ENCODE data around the gene LUZP1. TPM values are rescaled to one million over a fixed set of nuclear protein-coding genes. Genes with fewer than 3 reads are reported as not detected.

LUZP1 gene
- total and polyA plus RNA-seq, 4 donors = 2.6 to 9.3 (median 5.1) TPM

DNA sequence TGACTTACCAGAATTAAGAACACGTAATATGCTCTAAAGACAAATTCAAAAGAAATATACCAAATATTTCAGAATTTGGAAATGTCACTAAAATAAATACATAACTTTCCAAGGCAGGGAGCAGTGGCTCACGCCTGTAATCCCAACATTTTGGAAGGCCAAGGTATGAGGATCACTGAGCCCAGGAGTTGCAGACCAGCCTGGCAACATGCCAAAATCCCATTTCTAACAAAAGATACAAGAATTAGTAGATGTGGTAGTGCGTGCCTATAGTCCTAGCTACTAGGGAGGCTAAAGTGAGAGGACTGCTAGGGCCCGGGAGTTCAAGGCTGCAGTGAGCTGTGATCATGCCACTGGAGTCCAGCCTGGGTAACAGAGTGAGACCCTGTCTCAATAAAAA, 11.7 kb downstream of the LUZP1 start:
- Histone ChIP-seq H3K4me1 (ENCODE audit: control insufficient read depth in 4 of 4, insufficient read depth in 4 of 4, low read length in 3 of 4) (peaks cover 0 to 9% (median 5%) of the 10 kb centered on the region in 4 donors), H3K9me3 (ENCODE audit: control insufficient read depth in 4 of 4, low read length in 3 of 4) (no peaks in the 10 kb centered on the region), H3K36me3 (ENCODE audit: control insufficient read depth in 4 of 4, insufficient read depth in 3 of 4, low read depth in 1 of 4, low read length in 3 of 4) (no peaks in the 10 kb centered on the region), H3K9ac (ENCODE audit: low read depth in 1 of 2, low read length in 2 of 2) (no peak overlapping the region), H3K4me3 (ENCODE audit: low read depth in 1 of 3, low read length in 3 of 3) (no peak overlapping the region), H3K27me3 (ENCODE audit: control insufficient read depth in 4 of 4, insufficient read depth in 4 of 4, low read length in 3 of 4) (no peaks in the 10 kb centered on the region), H3K27ac (ENCODE audit: low read depth in 1 of 2, low read length in 2 of 2) (no peak overlapping the region)
- no peak for DNase-seq (ENCODE audit: low spot score)
- 98% methylated on average over 4 of the region's 4 CpGs for WGBS
- TF ChIP-seq HNF4A (conservative IDR thresholded peaks at IDR 0.05) (no peak), SP1 (IDR thresholded peaks at IDR 0.05) (no peak)
- TF ChIP-seq, protein P1, sequence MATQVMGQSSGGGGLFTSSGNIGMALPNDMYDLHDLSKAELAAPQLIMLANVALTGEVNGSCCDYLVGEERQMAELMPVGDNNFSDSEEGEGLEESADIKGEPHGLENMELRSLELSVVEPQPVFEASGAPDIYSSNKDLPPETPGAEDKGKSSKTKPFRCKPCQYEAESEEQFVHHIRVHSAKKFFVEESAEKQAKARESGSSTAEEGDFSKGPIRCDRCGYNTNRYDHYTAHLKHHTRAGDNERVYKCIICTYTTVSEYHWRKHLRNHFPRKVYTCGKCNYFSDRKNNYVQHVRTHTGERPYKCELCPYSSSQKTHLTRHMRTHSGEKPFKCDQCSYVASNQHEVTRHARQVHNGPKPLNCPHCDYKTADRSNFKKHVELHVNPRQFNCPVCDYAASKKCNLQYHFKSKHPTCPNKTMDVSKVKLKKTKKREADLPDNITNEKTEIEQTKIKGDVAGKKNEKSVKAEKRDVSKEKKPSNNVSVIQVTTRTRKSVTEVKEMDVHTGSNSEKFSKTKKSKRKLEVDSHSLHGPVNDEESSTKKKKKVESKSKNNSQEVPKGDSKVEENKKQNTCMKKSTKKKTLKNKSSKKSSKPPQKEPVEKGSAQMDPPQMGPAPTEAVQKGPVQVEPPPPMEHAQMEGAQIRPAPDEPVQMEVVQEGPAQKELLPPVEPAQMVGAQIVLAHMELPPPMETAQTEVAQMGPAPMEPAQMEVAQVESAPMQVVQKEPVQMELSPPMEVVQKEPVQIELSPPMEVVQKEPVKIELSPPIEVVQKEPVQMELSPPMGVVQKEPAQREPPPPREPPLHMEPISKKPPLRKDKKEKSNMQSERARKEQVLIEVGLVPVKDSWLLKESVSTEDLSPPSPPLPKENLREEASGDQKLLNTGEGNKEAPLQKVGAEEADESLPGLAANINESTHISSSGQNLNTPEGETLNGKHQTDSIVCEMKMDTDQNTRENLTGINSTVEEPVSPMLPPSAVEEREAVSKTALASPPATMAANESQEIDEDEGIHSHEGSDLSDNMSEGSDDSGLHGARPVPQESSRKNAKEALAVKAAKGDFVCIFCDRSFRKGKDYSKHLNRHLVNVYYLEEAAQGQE (IDR thresholded peaks at IDR 0.05) = no peak
- TF ChIP-seq, protein P2, sequence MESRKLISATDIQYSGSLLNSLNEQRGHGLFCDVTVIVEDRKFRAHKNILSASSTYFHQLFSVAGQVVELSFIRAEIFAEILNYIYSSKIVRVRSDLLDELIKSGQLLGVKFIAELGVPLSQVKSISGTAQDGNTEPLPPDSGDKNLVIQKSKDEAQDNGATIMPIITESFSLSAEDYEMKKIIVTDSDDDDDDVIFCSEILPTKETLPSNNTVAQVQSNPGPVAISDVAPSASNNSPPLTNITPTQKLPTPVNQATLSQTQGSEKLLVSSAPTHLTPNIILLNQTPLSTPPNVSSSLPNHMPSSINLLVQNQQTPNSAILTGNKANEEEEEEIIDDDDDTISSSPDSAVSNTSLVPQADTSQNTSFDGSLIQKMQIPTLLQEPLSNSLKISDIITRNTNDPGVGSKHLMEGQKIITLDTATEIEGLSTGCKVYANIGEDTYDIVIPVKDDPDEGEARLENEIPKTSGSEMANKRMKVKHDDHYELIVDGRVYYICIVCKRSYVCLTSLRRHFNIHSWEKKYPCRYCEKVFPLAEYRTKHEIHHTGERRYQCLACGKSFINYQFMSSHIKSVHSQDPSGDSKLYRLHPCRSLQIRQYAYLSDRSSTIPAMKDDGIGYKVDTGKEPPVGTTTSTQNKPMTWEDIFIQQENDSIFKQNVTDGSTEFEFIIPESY (IDR thresholded peaks at IDR 0.05) = no peak

DNA sequence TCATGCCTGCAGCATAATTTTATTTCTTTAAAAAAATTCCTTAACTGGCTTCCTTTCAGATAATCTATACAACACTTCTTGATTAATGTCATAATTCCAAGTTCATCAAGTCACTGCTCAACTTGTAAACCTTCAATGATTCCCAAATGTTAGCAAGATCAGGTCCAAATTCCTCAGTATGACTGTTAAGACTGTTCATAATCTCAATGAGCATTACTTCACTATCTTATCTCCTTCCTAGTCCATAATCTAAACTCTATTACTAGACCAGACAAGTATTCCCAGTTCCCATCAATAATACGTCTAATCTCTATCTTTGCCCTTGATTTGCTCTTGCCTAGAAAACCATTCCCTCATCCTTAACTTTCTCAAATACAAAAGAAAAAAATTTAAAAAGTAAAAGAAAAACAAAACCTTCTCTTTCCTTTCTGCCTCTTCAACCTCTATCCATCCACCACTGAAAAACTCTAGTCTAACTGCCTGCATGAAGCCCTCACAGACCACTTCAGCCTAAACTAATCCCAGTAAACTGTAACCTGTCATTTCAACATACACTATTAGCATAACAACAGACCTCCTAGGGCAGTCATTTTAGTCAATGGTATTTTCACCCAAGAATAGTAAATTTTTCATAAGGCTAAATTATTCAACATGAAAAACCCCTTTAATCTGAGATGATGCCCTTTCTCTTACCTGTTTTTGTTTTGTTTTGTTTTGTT, 15.5 kb downstream of the LUZP1 start:
- no peak for DNase-seq (ENCODE audit: low spot score)
- TF ChIP-seq RAD21 (IDR thresholded peaks at IDR 0.05) (no peak), RXRA (IDR thresholded peaks at IDR 0.05) (no peak)
- Histone ChIP-seq H3K4me1 (ENCODE audit: control insufficient read depth in 4 of 4, insufficient read depth in 4 of 4, low read length in 3 of 4) (peaks cover 8 to 25% (median 21%) of the 10 kb centered on the region in 4 donors), H3K27me3 (ENCODE audit: control insufficient read depth in 4 of 4, insufficient read depth in 4 of 4, low read length in 3 of 4) (no peaks in the 10 kb centered on the region), H3K36me3 (ENCODE audit: control insufficient read depth in 4 of 4, insufficient read depth in 3 of 4, low read depth in 1 of 4, low read length in 3 of 4) (no peaks in the 10 kb centered on the region), H3K9me3 (ENCODE audit: control insufficient read depth in 4 of 4, low read length in 3 of 4) (no peaks in the 10 kb centered on the region), H3K27ac (ENCODE audit: low read depth in 1 of 2, low read length in 2 of 2) (no peak overlapping the region), H3K9ac (ENCODE audit: low read depth in 1 of 2, low read length in 2 of 2) (no peak overlapping the region), H3K4me3 (ENCODE audit: low read depth in 1 of 3, low read length in 3 of 3) (no peak overlapping the region)
- 72% methylated on average over 1 of the region's 1 CpG for WGBS

DNA sequence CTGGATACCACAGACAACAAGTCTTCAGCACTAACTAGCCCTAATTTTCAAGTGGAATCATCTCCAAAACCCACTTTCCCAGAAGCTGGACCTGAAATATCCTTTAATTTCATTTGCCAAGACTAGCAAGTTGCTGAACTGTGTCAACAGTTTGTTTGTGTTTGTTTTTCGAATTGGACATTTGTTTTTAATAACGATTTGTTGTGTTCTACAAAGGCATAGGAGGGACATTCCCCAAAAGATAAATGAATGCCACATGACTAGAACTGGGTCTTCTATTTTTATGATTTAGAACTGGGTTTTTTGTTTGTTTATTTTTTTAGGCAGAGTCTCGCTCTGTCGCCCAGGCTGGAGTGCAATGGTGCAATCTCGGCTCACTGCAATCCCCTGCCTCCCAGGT, 17.9 kb downstream of the LUZP1 start:
- peak overlapping the region; percentile 12 to 46 for H3K27ac ChIP-seq (ENCODE audit: low read depth in 1 of 2, low read length in 2 of 2)
- peak overlapping the region in 1 of 2 donors; percentile 22 for H3K9ac ChIP-seq (ENCODE audit: low read depth in 1 of 2, low read length in 2 of 2)
- H3K4me1 ChIP-seq (ENCODE audit: control insufficient read depth in 4 of 4, insufficient read depth in 4 of 4, low read length in 3 of 4) = peaks cover 8 to 25% (median 21%) of the 10 kb centered on the region in 4 donors
- no peak overlapping the region for H3K4me3 ChIP-seq (ENCODE audit: low read depth in 1 of 3, low read length in 3 of 3)
- H3K9me3 ChIP-seq (ENCODE audit: control insufficient read depth in 4 of 4, low read length in 3 of 4) = no peaks in the 10 kb centered on the region
- WGBS = 41% methylated on average over 5 of the region's 5 CpGs
- H3K27me3 ChIP-seq (ENCODE audit: control insufficient read depth in 4 of 4, insufficient read depth in 4 of 4, low read length in 3 of 4) = no peaks in the 10 kb centered on the region
- H3K36me3 ChIP-seq (ENCODE audit: control insufficient read depth in 4 of 4, insufficient read depth in 3 of 4, low read depth in 1 of 4, low read length in 3 of 4) = no peaks in the 10 kb centered on the region
- no peak for DNase-seq (ENCODE audit: low spot score)
- TF ChIP-seq, protein P3, sequence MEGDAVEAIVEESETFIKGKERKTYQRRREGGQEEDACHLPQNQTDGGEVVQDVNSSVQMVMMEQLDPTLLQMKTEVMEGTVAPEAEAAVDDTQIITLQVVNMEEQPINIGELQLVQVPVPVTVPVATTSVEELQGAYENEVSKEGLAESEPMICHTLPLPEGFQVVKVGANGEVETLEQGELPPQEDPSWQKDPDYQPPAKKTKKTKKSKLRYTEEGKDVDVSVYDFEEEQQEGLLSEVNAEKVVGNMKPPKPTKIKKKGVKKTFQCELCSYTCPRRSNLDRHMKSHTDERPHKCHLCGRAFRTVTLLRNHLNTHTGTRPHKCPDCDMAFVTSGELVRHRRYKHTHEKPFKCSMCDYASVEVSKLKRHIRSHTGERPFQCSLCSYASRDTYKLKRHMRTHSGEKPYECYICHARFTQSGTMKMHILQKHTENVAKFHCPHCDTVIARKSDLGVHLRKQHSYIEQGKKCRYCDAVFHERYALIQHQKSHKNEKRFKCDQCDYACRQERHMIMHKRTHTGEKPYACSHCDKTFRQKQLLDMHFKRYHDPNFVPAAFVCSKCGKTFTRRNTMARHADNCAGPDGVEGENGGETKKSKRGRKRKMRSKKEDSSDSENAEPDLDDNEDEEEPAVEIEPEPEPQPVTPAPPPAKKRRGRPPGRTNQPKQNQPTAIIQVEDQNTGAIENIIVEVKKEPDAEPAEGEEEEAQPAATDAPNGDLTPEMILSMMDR (IDR thresholded peaks at IDR 0.05; ENCODE audit: low read depth, low read length, missing input control) = no peak
- TF ChIP-seq, protein P2 (IDR thresholded peaks at IDR 0.05) = no peak
- TF ChIP-seq SP1 (IDR thresholded peaks at IDR 0.05) = no peak
- no peak for TF ChIP-seq YY1 (IDR thresholded peaks at IDR 0.05)
- TF ChIP-seq RAD21 (IDR thresholded peaks at IDR 0.05) = no peak
- no peak for TF ChIP-seq EGR1 (IDR thresholded peaks at IDR 0.05; ENCODE audit: low read depth in 2 of 2)
- TF ChIP-seq JUND (IDR thresholded peaks at IDR 0.05) = no peak
- TF ChIP-seq TAF1 (conservative IDR thresholded peaks at IDR 0.05) = no peak
- TF ChIP-seq, protein P1 (IDR thresholded peaks at IDR 0.05) = no peak
- TF ChIP-seq HNF4A (conservative IDR thresholded peaks at IDR 0.05) = no peak
- TF ChIP-seq FOXA1 (IDR thresholded peaks at IDR 0.05) = no peak
- no peak for TF ChIP-seq RXRA (IDR thresholded peaks at IDR 0.05)

All from liver (tissue), 9 donors.